Measurements from ENCODE around the gene EPHA2. TPM values are rescaled to one million over a fixed set of nuclear protein-coding genes. Genes with fewer than 3 reads are reported as not detected.
"Not testable (repeated sequence)": the region's sequence is repeated elsewhere in the genome, so short reads cannot be mapped to it uniquely, and the experiment has no call there.

EPHA2 gene
- polyA plus RNA-seq, 1 of the 3 experiments (the other 2 are of a cell fraction), result 126 TPM

DNA sequence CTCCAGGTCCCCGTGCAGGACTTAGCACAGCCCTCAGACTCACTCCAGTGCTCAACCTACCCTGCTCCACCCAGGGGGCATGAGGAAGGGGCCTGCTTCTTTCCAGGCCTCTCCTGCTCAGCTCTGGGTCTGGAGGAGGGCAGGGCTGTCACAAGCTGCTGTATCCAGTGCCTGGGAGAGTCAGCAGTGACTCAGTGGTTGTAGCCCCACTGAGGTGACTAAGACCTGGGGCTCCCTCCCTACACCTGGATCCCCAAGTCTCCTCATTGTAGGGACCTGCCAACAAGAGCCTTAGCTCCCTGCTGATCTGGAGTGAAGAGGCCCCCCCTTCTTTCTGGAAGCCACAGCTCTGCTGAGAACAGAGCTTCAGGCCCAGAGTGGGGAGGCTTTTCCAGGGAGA lies 46.3 kb downstream of the EPHA2 start:
- no peak overlapping the region for H2AFZ ChIP-seq (ENCODE audit: low read depth)
- CTCF ChIA-PET, result interaction anchor here (0.6 to 2.4 kb wide), 8 partner anchors 10 to 368 kb away, joined by 3 to 10 read pairs (median 4); no protein-coding TSS in a partner anchor

DNA sequence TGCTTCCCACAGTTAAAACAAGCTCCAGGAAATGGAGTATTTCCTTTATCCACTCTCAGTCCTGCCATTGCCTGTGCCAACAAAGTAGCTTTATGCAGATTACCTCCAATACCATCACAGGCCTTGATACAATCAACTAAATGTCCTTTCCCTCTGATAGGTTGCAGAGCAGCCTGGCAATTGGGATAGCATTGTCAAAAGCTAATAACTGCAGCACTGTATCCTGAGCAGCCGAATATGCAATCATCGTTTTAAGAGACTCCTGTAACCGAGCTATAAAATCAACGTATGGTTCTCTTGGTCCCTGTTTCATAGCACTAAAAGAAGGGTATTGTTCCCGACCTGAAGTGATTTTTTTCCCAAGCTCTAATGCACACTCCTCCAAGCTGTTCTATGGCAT lies 48.8 kb downstream of the EPHA2 start:
- H4K20me1 ChIP-seq (ENCODE audit: insufficient read depth); DNase-seq; H3K9ac ChIP-seq; POLR2A ChIA-PET; H3K9me3 ChIP-seq; H2AFZ ChIP-seq (ENCODE audit: low read depth); H3K27ac ChIP-seq (ENCODE audit: low read depth in 2 of 2, low read length in 1 of 2); H3F3A ChIP-seq (replicated peaks; ENCODE audit: insufficient read depth); H3K27me3 ChIP-seq (ENCODE audit: insufficient read depth); H3K79me2 ChIP-seq (ENCODE audit: insufficient read depth); H3K4me2 ChIP-seq; H3K4me3 ChIP-seq (ENCODE audit: low read depth in 2 of 2, low read length in 1 of 2); H3K4me1 ChIP-seq (ENCODE audit: control insufficient read depth in 1 of 2, insufficient read depth in 2 of 2, low read depth in 1 of 2, low read length in 1 of 2); H3K9me2 ChIP-seq; H3K36me3 ChIP-seq (replicated peaks in 1 of 2; ENCODE audit: control insufficient read depth in 1 of 2, insufficient read depth in 2 of 2, low read length in 1 of 2): not testable (repeated sequence)
- CTCF ChIA-PET, result interaction anchor here (1.2 to 2.0 kb wide), 3 partner anchors 24 to 80 kb away, joined by 3 to 4 read pairs (median 4); no protein-coding TSS in a partner anchor
- WGBS (ENCODE audit: low lambda C conversion rate), result 40% methylated on average over 5 of the region's 5 CpGs

More for the DNA sequence above, 46.3 kb downstream of the EPHA2 start:
- H3K9ac ChIP-seq, result no peak overlapping the region
- peaks cover 17 to 24% of the 10 kb centered on the region in 2 experiments; a peak in 3 of 4 replicates for H3K4me1 ChIP-seq (ENCODE audit: control insufficient read depth in 1 of 2, insufficient read depth in 2 of 2, low read depth in 1 of 2, low read length in 1 of 2)
- TF ChIP-seq POLR2AphosphoS5 (IDR thresholded peaks at IDR 0.05; ENCODE audit: low read depth, low read length) (no peak), GABPA (IDR thresholded peaks at IDR 0.05; ENCODE audit: low read depth) (no peak), JUND (IDR thresholded peaks at IDR 0.05) (no peak), RCOR1 (IDR thresholded peaks at IDR 0.05; ENCODE audit: low read length) (no peak), NRF1 (IDR thresholded peaks at IDR 0.05; ENCODE audit: low read depth, low read length) (no peak)
- TF ChIP-seq, protein P1, sequence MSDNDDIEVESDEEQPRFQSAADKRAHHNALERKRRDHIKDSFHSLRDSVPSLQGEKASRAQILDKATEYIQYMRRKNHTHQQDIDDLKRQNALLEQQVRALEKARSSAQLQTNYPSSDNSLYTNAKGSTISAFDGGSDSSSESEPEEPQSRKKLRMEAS (IDR thresholded peaks at IDR 0.05; ENCODE audit: low read depth), result no peak
- TF ChIP-seq, protein P2, sequence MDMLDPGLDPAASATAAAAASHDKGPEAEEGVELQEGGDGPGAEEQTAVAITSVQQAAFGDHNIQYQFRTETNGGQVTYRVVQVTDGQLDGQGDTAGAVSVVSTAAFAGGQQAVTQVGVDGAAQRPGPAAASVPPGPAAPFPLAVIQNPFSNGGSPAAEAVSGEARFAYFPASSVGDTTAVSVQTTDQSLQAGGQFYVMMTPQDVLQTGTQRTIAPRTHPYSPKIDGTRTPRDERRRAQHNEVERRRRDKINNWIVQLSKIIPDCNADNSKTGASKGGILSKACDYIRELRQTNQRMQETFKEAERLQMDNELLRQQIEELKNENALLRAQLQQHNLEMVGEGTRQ (IDR thresholded peaks at IDR 0.05; ENCODE audit: borderline replicate concordance, low read depth, low read length), result no peak
- no peaks in the 10 kb centered on the region for H3K36me3 ChIP-seq (replicated peaks in 1 of 2; ENCODE audit: control insufficient read depth in 1 of 2, insufficient read depth in 2 of 2, low read length in 1 of 2)
- H3K9me2 ChIP-seq, result no peaks in the 10 kb centered on the region
- 45% methylated on average over 1 of the region's 1 CpG for WGBS (ENCODE audit: low lambda C conversion rate)
- DNase-seq, result no peak
- POLR2A ChIA-PET, result no interaction called here
- no peaks in the 10 kb centered on the region for H4K20me1 ChIP-seq (ENCODE audit: insufficient read depth)
- H3K9me3 ChIP-seq, result no peaks in the 10 kb centered on the region
- no peaks in the 10 kb centered on the region for H3K79me2 ChIP-seq (ENCODE audit: insufficient read depth)
- no peaks in the 10 kb centered on the region for H3K27me3 ChIP-seq (ENCODE audit: insufficient read depth)
- H3K4me3 ChIP-seq (ENCODE audit: low read depth in 2 of 2, low read length in 1 of 2), result no peak overlapping the region
- H3K27ac ChIP-seq (ENCODE audit: low read depth in 2 of 2, low read length in 1 of 2), result no peak overlapping the region
- no peak overlapping the region for H3K4me2 ChIP-seq
- peaks cover 3% of the 10 kb centered on the region for H3F3A ChIP-seq (replicated peaks; ENCODE audit: insufficient read depth)

DNA sequence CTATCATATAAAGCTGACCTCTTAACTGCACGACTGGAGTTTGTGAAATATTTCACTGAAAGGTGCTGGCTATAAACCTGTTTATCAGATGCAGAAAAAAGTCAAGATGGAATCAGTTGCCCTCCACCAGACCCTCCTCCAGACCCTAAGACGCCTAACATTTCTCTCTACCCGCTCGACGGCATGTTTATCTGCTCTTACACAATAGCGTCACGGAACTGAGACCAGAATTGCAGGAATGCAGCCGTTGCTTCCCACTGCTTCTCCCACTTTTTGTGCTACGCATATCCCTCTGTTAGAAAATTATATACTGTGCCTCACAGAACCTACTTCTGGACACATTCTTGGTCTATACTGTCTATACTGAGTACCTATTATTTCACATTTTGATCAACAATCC lies 54.2 kb downstream of the EPHA2 start:
- Histone ChIP-seq H3K9me2 (no peaks in the 10 kb centered on the region), H3K9me3 (no peaks in the 10 kb centered on the region), H3K4me1 (ENCODE audit: control insufficient read depth in 1 of 2, insufficient read depth in 2 of 2, low read depth in 1 of 2, low read length in 1 of 2) (no peaks in the 10 kb centered on the region; a peak in 1 of 4 replicates), H3K4me2 (no peak overlapping the region), H3K79me2 (ENCODE audit: insufficient read depth) (no peaks in the 10 kb centered on the region), H3K27ac (ENCODE audit: low read depth in 2 of 2, low read length in 1 of 2) (no peak overlapping the region), H3K4me3 (ENCODE audit: low read depth in 2 of 2, low read length in 1 of 2) (no peak overlapping the region), H3K27me3 (ENCODE audit: insufficient read depth) (no peaks in the 10 kb centered on the region), H3K9ac (no peak overlapping the region), H4K20me1 (ENCODE audit: insufficient read depth) (no peaks in the 10 kb centered on the region), H3K36me3 (replicated peaks in 1 of 2; ENCODE audit: control insufficient read depth in 1 of 2, insufficient read depth in 2 of 2, low read length in 1 of 2) (no peaks in the 10 kb centered on the region), H2AFZ (ENCODE audit: low read depth) (no peak overlapping the region), H3F3A (replicated peaks; ENCODE audit: insufficient read depth) (no peaks in the 10 kb centered on the region)
- DNase-seq, result no peak
- 83% methylated on average over 9 of the region's 9 CpGs for WGBS (ENCODE audit: low lambda C conversion rate)
- ChIA-PET CTCF (no interaction called here), POLR2A (no interaction called here)
- TF ChIP-seq, protein P2 (IDR thresholded peaks at IDR 0.05; ENCODE audit: borderline replicate concordance, low read depth, low read length), result no peak
- no peak for TF ChIP-seq SMC3 (IDR thresholded peaks at IDR 0.05; ENCODE audit: low read depth, low read length)
- TF ChIP-seq, protein P3, sequence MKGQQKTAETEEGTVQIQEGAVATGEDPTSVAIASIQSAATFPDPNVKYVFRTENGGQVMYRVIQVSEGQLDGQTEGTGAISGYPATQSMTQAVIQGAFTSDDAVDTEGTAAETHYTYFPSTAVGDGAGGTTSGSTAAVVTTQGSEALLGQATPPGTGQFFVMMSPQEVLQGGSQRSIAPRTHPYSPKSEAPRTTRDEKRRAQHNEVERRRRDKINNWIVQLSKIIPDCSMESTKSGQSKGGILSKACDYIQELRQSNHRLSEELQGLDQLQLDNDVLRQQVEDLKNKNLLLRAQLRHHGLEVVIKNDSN (IDR thresholded peaks at IDR 0.05; ENCODE audit: borderline replicate concordance, low read depth), result no peak
- no peak for TF ChIP-seq EP300 (IDR thresholded peaks at IDR 0.05; ENCODE audit: borderline replicate concordance in 1 of 2, low read depth in 1 of 2, low read length in 1 of 2)
- no peak for TF ChIP-seq TCF12 (IDR thresholded peaks at IDR 0.05)
- TF ChIP-seq, protein P4, sequence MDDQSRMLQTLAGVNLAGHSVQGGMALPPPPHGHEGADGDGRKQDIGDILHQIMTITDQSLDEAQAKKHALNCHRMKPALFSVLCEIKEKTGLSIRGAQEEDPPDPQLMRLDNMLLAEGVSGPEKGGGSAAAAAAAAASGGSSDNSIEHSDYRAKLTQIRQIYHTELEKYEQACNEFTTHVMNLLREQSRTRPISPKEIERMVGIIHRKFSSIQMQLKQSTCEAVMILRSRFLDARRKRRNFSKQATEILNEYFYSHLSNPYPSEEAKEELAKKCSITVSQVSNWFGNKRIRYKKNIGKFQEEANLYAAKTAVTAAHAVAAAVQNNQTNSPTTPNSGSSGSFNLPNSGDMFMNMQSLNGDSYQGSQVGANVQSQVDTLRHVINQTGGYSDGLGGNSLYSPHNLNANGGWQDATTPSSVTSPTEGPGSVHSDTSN (IDR thresholded peaks at IDR 0.05), result no peak
- TF ChIP-seq CHD2 (IDR thresholded peaks at IDR 0.05; ENCODE audit: low read length, partially characterized antibody), result no peak
- no peak for TF ChIP-seq RAD21 (IDR thresholded peaks at IDR 0.05; ENCODE audit: low read length)
- no peak for TF ChIP-seq RFX5 (IDR thresholded peaks at IDR 0.05; ENCODE audit: low read length)
- TF ChIP-seq GATA2 (CRISPR knock-in tag; IDR thresholded peaks at IDR 0.05), result no peak
